Measurements from ENCODE around the gene NRG2. TPM values are rescaled to one million over a fixed set of nuclear protein-coding genes. Genes with fewer than 3 reads are reported as not detected.

NRG2 gene
- 1.9 TPM for total RNA-seq
- long read RNA-seq: 0 reads

DNA sequence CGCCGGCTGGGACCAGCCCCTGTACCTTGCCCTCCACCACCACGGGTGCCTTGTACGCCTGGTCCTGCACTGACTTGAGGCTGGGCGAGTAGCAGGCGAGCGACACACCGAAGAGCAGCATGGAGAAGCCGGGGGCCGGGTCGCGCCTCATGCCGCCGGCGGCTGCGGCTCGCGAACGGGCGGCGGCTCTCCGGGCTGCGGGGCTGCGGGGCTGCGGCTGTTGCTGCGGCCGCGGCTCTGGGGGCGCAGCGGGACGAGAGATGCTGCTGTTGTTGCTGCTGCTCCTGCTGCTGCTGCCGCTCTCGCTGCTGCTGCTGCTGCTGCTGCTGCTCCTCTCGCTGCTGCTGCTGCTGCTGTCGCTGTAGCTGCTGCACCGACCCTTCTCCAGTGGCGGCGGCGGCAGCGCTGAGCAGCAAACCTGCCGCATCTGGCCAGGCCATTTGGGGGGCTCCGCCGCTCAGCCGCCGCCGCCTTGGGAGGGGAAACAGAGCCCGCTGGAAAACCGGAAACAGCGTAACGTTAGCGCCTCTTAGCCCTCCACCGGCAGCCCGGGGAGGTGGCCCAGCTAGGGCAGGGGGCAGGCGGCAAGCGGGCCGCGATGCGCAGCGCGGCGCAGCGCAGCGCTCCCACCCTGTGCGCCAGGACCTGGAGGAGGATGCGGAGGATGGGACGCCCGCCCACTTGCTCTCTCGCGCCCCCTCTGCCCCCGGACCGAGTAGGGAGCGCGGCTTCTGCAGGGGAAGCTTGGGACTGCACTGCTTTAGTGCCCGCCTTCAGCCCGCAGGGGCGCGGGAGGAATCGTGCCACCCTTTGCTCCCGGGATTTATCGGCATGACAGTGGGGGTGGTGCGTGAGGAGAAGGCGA, at the start of gene NRG2:
NRG2 (minus strand) TSS at position 657 of the 865 bp plus-strand sequence.
- DNase-seq (peak; percentile 83), ATAC-seq (peak; percentile 87)
- intact Hi-C loops (cut with micrococcal nuclease): no loop called here

DNA sequence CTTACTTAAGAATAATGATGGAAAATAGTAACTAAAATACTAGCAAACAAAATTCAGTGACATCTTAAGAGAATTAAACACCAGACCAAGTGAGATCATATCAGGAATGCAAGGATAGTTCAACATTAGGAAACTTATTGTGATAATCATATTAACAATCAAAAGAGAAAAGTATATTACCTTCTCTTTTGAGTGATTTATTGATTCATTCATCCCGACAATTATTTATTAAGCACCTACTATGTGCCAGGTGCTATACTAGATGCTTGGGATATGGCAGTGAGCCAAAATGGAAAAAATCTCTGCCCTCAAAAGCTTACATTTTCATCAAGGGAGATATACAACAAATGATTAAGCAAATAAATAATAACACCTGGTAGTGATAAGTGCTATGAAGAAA, 47.2 kb upstream of the NRG2 start:
- DNase-seq: no peak
- no peak for ATAC-seq
- intact Hi-C loops (cut with micrococcal nuclease): no loop called here

DNA sequence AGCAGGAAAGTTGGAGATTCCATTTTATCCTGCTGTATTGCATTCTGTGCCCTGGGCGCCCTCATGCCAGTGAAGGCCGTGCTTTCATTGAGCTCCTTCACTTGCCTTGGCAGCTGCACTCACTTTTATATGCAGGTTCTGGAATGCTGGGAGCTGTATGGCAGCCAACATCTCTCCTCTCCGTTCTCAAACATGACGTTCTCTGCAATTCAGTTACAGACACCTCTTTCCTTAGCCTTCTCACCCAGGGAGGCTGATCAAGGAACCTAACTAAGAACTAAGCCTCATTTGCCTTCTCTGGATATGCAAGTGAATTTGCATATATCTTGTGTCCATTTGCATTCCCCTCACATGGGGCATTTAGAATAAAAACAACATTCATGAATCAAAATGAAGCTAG, 41.4 kb upstream of the NRG2 start:
- intact Hi-C loops (cut with micrococcal nuclease): no loop called here
- ATAC-seq (peak; percentile 96), DNase-seq (peak; percentile 49)

DNA sequence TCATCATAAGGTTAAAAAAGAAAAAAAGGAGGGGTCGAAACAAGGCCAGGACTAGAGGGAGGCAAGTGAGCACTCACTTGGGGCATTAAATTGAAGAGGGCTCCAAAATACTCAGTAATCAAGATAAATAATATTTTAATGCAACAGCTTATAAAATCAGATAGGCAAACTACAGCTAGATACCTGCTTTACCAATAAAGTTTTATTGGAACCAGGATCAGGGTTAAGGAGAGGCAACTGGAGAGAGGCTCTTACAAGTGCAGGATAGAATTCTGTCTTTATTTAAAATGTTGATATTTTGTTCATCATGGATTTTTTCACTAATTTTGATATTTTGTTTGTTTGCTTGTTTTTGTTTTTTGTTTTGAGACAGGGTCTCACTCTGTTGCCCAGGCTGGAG, 40.6 kb upstream of the NRG2 start:
- no peak for ATAC-seq
- intact Hi-C loops (cut with micrococcal nuclease): no loop called here
- DNase-seq: no peak

- intact Hi-C loops (cut with micrococcal nuclease): no loop called here
Measured at GRCh38 chr5:140083120-140083519, 40.0 kb upstream of the NRG2 start.

DNA sequence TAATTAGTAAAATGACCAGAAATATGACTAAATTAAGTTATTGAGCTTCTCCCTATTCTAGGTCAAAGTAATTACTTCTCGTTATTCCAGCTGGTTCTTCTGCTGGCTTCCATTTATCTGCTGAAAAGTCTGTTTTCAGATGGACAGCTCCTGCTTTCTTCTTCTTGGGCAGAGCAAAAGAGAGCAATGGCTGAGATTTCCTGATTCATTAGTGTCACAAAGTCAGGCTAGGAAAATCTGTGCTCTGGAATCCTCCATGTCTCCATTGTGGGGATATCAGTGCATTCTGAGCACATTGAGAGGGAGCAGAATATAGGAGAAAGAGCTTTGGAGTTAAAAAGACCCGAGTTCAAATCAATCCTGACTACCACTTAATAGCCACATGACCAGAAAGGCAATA, 33.7 kb upstream of the NRG2 start:
- ATAC-seq (no peak), DNase-seq (no peak)
- intact Hi-C loops (cut with micrococcal nuclease): no loop called here

More at GRCh38 chr5:140083120-140083519, 40.0 kb upstream of the NRG2 start:
- ATAC-seq (no peak), DNase-seq (no peak)

DNA sequence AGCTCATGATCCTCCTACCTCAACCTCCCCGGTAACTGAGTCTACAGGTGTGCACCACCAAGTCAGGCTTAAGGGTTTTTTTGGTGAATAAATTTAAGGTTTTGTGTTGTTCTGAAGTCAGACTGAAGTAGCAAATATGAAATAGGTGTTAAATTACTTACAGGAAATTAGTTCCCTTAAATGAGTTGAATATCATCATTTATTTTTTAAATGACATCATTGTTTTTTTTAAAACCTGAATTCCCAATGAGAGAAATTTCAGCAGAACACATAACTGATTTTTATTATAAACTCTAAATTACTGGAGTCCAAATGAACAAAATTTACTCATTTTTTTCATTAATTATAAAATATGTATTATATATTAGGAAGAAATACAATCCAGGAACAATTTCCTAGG, 33.0 kb upstream of the NRG2 start:
- intact Hi-C loops (cut with micrococcal nuclease): no loop called here
- DNase-seq (no peak), ATAC-seq (no peak)

- ATAC-seq: no peak
- intact Hi-C loops (cut with micrococcal nuclease): no loop called here
- DNase-seq: no peak
Measured at GRCh38 chr5:140075371-140075770, 32.3 kb upstream of the NRG2 start.

DNA sequence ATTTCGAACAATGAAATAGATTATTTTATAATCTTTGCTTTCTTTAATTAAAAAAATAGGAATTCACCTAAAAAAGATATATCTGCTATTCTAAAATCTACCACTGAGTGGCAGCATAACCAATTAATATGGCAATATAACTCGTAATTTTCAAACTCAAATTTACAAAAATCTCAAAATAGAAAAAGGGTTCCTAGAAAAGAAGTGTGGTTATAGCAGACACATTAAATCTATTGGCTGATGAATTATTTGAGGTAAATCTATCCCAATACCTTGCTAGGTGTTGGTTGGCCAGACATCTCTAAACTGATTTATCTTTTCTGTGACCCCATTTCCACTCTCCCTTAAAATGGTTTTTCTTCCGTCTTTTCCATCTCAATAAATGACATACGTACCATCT, 30.2 kb upstream of the NRG2 start:
- ATAC-seq: no peak
- DNase-seq: no peak
- intact Hi-C loops (cut with micrococcal nuclease): loop anchor here (5.0 kb wide), 1 partner anchor 84 kb away; no protein-coding TSS in a partner anchor

GRCh38 chr5:140072812-140073211, 29.7 kb upstream of the NRG2 start:
- ATAC-seq (no peak), DNase-seq (no peak)
- intact Hi-C loops (cut with micrococcal nuclease): loop anchor here (5.0 kb wide), 1 partner anchor 84 kb away; no protein-coding TSS in a partner anchor

DNA sequence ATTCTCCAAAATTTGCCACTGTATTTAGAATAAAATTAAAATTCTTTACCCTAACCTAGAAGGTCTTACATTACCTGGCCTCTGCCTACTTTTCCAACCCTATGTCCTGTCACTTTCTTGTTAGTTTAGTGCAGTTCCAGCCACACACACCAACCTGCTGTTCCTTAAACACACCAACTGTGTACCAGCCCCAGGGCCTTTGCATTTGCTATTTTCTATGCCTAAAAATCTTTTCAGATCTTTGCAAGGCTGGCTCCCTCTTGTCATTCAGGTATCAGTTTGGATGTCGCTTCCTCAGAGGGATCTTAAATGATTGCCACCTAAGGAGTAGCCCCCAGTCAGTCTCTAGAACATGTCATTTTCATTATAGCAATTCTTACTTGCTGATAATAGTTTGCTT, 17.7 kb upstream of the NRG2 start:
- intact Hi-C loops (cut with micrococcal nuclease): no loop called here
- no peak for ATAC-seq
- DNase-seq: no peak

GRCh38 chr5:140058212-140058932, 15.3 kb upstream of the NRG2 start:
- DNase-seq (no peak), ATAC-seq (no peak)
- intact Hi-C loops (cut with micrococcal nuclease): no loop called here

DNA sequence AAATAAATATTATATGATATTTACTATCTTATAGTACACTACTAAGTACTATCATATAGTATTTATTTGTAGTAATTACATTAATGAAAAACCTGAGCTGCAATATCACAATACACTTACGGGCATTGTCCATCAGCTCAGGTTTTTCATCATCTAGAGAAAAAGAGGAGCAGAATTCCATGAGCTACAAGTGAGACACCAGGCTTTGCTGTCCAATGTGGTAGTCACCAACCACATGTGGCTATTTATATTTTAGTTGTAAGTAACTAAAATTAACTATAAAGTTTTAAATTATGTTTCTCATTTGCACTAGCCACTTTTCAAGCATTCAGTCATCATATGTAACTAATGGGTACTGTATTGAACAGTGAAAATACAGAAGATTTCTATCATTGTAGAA, 13.8 kb upstream of the NRG2 start:
- DNase-seq (no peak), ATAC-seq (no peak)
- intact Hi-C loops (cut with micrococcal nuclease): no loop called here

- DNase-seq: no peak
- intact Hi-C loops (cut with micrococcal nuclease): no loop called here
- ATAC-seq: peak; percentile 29
Measured at GRCh38 chr5:140055152-140055551, 12.1 kb upstream of the NRG2 start.

DNA sequence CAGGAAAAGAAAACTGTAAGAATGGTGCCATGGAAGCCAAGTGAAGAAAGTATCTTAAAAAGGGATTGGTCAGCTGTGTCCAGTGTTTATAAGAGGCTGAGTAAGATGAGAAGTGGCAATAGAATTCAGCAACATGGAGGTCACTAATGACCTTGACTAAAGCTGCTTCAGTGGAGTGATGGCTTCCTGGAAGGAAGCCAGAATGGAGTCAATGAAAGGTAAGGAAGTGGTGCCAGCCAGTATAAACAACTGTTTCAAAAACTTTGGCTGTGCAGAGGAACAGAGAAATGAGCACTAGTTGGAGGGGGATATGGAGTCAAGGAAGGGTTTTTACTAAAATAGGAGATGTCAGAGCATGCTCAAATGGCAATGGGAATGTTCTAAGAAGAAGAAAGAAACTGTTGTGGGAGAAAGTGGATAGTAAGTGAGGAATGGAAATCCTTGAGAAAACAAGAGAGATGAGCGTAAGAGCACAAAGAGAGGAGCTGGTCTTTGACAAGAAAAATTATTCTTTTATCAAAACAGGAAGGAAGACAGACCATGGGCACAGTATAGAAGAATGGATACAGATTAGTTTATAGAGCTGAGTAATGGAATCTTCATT, 11.1 kb upstream of the NRG2 start:
- intact Hi-C loops (cut with micrococcal nuclease): no loop called here
- DNase-seq (no peak), ATAC-seq (peak; percentile 43)

DNA sequence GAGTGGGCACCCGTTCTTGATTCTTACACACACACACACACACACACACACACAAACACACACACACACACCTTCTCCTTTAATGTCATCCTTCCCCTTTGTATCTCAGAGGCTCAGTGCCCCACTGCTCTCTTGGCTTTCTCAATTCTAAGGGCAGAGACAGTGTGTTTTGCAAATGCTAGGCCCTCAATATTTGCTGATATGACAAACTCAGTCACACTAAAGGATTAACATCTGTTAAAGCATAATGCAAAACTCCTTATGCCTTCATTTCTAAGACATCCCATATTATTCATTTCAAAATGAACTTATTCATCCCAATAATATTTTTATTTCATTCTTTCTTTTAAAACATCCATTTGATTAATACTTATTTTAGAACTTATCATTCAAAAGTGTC, 8.9 kb upstream of the NRG2 start:
- intact Hi-C loops (cut with micrococcal nuclease): no loop called here
- DNase-seq (no peak), ATAC-seq (no peak)

DNA sequence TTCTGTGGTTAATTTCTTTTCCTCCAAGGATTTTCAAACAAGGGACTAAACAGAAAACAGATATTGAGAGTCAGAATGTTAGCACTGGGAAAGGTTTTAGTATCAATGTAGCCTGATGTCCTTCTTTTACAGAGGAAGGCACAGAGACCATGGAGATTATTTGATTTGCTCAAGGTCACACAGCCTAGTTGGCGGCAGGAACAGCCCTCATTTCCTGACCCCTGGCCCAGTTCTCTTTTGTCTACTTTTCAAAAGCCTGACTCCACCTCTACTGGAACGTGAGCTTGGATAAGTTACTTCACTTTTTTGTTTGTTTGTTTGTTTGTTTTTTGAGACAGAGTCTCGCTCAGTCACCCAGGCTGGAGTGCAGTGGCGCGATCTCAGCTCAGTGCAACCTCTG, 6.6 kb upstream of the NRG2 start:
- no peak for DNase-seq
- no peak for ATAC-seq
- intact Hi-C loops (cut with micrococcal nuclease): no loop called here

GRCh38 chr5:140049205-140049604, 6.1 kb upstream of the NRG2 start:
- ATAC-seq (no peak), DNase-seq (no peak)
- intact Hi-C loops (cut with micrococcal nuclease): no loop called here

GRCh38 chr5:140044041-140044440, 942 bp upstream of the NRG2 start:
- no peak for ATAC-seq
- intact Hi-C loops (cut with micrococcal nuclease): no loop called here
- DNase-seq: no peak

DNA sequence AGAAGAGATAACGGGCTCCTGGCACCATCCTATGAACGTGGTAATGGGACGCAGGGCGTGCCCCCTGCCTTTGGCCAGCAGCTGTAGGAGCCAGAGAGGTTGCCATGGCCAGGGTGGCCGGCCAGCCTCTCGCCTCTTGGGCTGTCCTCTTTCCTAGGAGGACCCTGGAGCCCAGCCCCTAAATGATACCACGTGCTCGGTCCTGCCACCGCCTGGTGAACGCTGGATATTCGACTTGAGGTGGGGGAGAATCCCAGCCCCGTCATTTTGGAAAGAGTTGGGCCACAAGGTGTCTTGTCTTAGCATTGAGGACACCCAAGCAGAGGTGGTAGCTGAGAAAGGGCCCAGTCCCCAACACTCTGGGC, 391 bp upstream of the NRG2 start:
- DNase-seq (no peak), ATAC-seq (peak; percentile 28)
- intact Hi-C loops (cut with micrococcal nuclease): no loop called here

DNA sequence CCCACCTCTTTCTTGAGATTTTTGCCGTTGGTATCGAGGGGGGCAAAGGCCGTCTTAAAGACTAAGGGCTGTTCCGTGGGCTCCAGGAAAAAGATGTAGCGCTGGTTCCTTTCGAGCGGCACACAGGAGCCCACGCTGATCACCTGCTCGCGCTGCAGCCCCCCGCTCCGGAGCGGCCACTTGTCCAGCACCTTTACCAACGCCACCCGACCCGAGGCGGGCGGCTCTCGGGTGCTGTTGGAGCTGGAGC, 781 bp downstream of the NRG2 start:
- ATAC-seq (no peak), DNase-seq (peak; percentile 44)
- intact Hi-C loops (cut with micrococcal nuclease): no loop called here
